Left lung (tissue), 10 donors: Measurements from ENCODE around the gene HYDIN. TPM values are rescaled to one million over a fixed set of nuclear protein-coding genes. Genes with fewer than 3 reads are reported as not detected.
"Not testable (repeated sequence)": the region's sequence is repeated elsewhere in the genome, so short reads cannot be mapped to it uniquely, and the experiment has no call there.

ENCODE experiments used
- ATAC-seq: fragments of 200-7000 bp; cut with Tn5 transposase; one replicate; pipeline ENCODE4 v1.9.1; 2020; ENCODE audit warnings: moderate library complexity
- DNase-seq, 4 donors: peaks; one replicate each; pipeline ENCODE4 v3.0.0-alpha.2; 2013 to 2020
- H3K27ac ChIP-seq, 2 donors: fragments of 200-600 bp; sonication (generic) in 1 of 2; one replicate each; pipeline versions ENCODE4 v1.5.0 to v1.8.0; 2020 to 2021
- H3K27me3 ChIP-seq, 2 donors: fragments of 200-600 bp; sonication (generic) in 1 of 2; one replicate each; pipeline versions ENCODE4 v1.5.0 to v1.8.0; 2020 to 2021
- H3K36me3 ChIP-seq, 2 donors: fragments of 200-600 bp; sonication (generic) in 1 of 2; one replicate each; pipeline versions ENCODE4 v1.5.0 to v1.8.0; 2020 to 2021
- H3K4me1 ChIP-seq, 2 donors: fragments of 200-600 bp; one replicate each; pipeline ENCODE4 v1.8.0; 2021
- H3K4me3 ChIP-seq, 2 donors: fragments of 200-600 bp; sonication (generic) in 1 of 2; one replicate each; pipeline versions ENCODE4 v1.5.0 to v1.8.0; 2020 to 2021; ENCODE audit warnings: mild to moderate bottlenecking in 1 of 2
- H3K9me3 ChIP-seq, 2 donors: fragments of 200-600 bp; sonication (generic) in 1 of 2; one replicate each; pipeline versions ENCODE4 v1.5.0 to v1.8.0; 2020 to 2021
- CTCF ChIP-seq, 2 donors: fragments of 200-600 bp; sonication (generic) in 1 of 2; IDR thresholded peaks; one replicate each; pipeline versions ENCODE4 v1.5.0 to v1.8.0; 2021; ENCODE audit warnings: antibody characterized with exemption in 2 of 2
- intact Hi-C, 2 donors: fragments of 100-400 bp; cut with DNase I; formaldehyde crosslinking; loops; one replicate each; pipeline versions ENCODE4 v1.11.2 to v1.14.2; 2022
- polyA plus RNA-seq, 6 donors: library from polyadenylated mRNA; unstranded; fragments of 120-200 nt; gene quantifications; one replicate each; pipeline ENCODE4 v1.2.1, GENCODE V29; 2013; ENCODE audit not compliant: insufficient read length in 6 of 6
- total RNA-seq, 2 donors: library from RNA; stranded (reverse); fragmentation: NEBNext Ultra II Directional; extraction: Animal tissue kit (Norgen Biotek cat#: 25700); gene quantifications; one replicate each; pipeline ENCODE4 v1.2.1, GENCODE V29; 2021
- donor health status: DM: no; HTN: yes; CAD: no.
- donor health status: DM: no; HTN: no; CAD: no.

Gene HYDIN
- total and polyA plus RNA-seq, 8 donors: 3.3 to 16.8 (median 12.4) TPM

- ATAC-seq, H3K9me3 ChIP-seq, intact Hi-C loops, DNase-seq, H3K27me3 ChIP-seq, H3K36me3 ChIP-seq, H3K27ac ChIP-seq, H3K4me3 ChIP-seq, H3K4me1 ChIP-seq: not testable (repeated sequence)
These were observed 354.1 kb downstream of the HYDIN start for GRCh38 chr16:70876442-70876841.

- H3K9me3 ChIP-seq, H3K36me3 ChIP-seq, intact Hi-C loops, H3K27ac ChIP-seq, ATAC-seq, DNase-seq, H3K27me3 ChIP-seq, H3K4me1 ChIP-seq, H3K4me3 ChIP-seq: not testable (repeated sequence)
These were observed 365.8 kb downstream of the HYDIN start for GRCh38 chr16:70864698-70865097.

GRCh38 chr16:70861996-70862395 is 368.5 kb downstream of the HYDIN start:
- ATAC-seq, H3K4me3 ChIP-seq, H3K9me3 ChIP-seq, H3K27ac ChIP-seq, H3K36me3 ChIP-seq, intact Hi-C loops, DNase-seq, H3K27me3 ChIP-seq, H3K4me1 ChIP-seq: not testable (repeated sequence)

- H3K4me3 ChIP-seq, DNase-seq, H3K27me3 ChIP-seq, H3K27ac ChIP-seq, H3K9me3 ChIP-seq, intact Hi-C loops, ATAC-seq, H3K4me1 ChIP-seq, H3K36me3 ChIP-seq: not testable (repeated sequence)
These were observed 379.2 kb downstream of the HYDIN start for GRCh38 chr16:70851299-70851698.

GRCh38 chr16:70823498-70824118 is 406.9 kb downstream of the HYDIN start:
- H3K4me1 ChIP-seq, intact Hi-C loops, H3K27me3 ChIP-seq, H3K4me3 ChIP-seq, H3K9me3 ChIP-seq, DNase-seq, H3K36me3 ChIP-seq, ATAC-seq, H3K27ac ChIP-seq: not testable (repeated sequence)

GRCh38 chr16:70822734-70823133 is 407.8 kb downstream of the HYDIN start:
- not testable (repeated sequence) for DNase-seq

GRCh38 chr16:70818088-70818487 is 412.4 kb downstream of the HYDIN start:
- ATAC-seq, DNase-seq: not testable (repeated sequence)

More at GRCh38 chr16:70822734-70823133, 407.8 kb downstream of the HYDIN start:
- H3K4me1 ChIP-seq, ATAC-seq, H3K9me3 ChIP-seq, intact Hi-C loops, H3K27ac ChIP-seq, H3K36me3 ChIP-seq, H3K4me3 ChIP-seq, H3K27me3 ChIP-seq: not testable (repeated sequence)

GRCh38 chr16:70809392-70810060 is 421.0 kb downstream of the HYDIN start:
- intact Hi-C loops: no loop called here
- peaks cover 0 to 29% of the 10 kb centered on the region in 2 donors for H3K27me3 ChIP-seq
- no peaks in the 10 kb centered on the region for H3K36me3 ChIP-seq
- no peak overlapping the region for H3K27ac ChIP-seq
- H3K4me1 ChIP-seq: no peaks in the 10 kb centered on the region
- no peak for TF ChIP-seq CTCF (IDR thresholded peaks at IDR 0.05)
- no peaks in the 10 kb centered on the region for H3K9me3 ChIP-seq
- no peak for DNase-seq
- H3K4me3 ChIP-seq: no peak overlapping the region
- no peak for ATAC-seq

More at GRCh38 chr16:70818088-70818487, 412.4 kb downstream of the HYDIN start:
- H3K27me3 ChIP-seq, H3K4me1 ChIP-seq, H3K4me3 ChIP-seq, H3K9me3 ChIP-seq, H3K27ac ChIP-seq, H3K36me3 ChIP-seq, intact Hi-C loops: not testable (repeated sequence)

GRCh38 chr16:70808371-70808770 is 422.2 kb downstream of the HYDIN start:
- intact Hi-C loops: no loop called here
- Histone ChIP-seq H3K9me3 (no peaks in the 10 kb centered on the region), H3K36me3 (no peaks in the 10 kb centered on the region), H3K4me1 (no peaks in the 10 kb centered on the region), H3K27ac (no peak overlapping the region), H3K27me3 (peaks cover 0 to 29% of the 10 kb centered on the region in 2 donors), H3K4me3 (no peak overlapping the region)
- no peak for ATAC-seq
- no peak for DNase-seq
- no peak for TF ChIP-seq CTCF (IDR thresholded peaks at IDR 0.05)
